Activated CD4-positive, alpha-beta T cell treated with anti-CD3 and anti-CD28 coated beads, Interleukin-2, amount 50 U/mL, for 24 hours (primary cell): ENCODE results near the gene SLC38A6.

ENCODE experiments used
- DNase-seq, 2 donors: peaks; one replicate each; pipeline ENCODE4 v3.0.0-alpha.2; 2020; ENCODE audit warnings: low read depth in 1 of 2, low spot score in 1 of 2

The SLC38A6 gene

DNA sequence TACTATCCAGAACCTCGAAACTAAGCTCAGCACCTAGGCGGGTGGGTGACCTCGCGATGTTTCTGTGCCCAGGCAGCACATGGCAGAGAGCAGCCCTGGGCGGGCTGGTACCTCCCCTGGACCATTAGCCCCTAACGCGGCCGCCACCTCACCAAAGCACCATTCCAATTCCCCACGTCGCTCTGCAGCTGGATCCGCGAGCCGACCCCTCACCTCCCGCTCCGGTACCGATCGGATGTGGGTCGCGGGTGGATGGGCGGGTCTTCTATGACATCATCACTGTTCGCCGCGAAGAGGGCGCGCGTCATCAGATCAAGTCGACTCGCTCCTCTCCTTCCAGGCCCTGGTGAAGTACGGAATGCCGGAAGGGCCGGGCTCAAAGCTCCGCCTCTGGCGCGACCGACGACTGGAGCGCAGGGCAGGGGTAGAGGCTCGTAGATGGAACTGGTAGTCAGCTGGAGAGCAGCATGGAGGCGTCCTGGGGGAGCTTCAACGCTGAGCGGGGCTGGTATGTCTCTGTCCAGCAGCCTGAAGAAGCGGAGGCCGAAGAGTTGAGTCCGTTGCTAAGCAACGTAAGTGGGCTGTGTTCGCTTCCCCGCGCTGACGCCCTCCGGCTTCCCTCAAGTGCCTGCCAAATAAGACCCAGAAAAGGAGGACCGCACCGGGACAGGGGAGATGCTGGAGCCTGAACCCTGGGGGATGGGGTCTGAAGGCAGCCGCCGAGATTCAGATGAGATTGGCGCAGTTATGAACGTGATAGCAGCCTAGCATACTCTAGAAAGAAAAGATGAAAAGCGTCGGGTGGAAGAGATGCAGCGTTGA lies at the start of gene SLC38A6, which contains the start of gene TRMT5:
SLC38A6 (plus strand) TSS at position 435 of the 822 bp plus-strand sequence; CDS start at position 468, 33 bp downstream.
TRMT5 (minus strand) TSS at position 269 of the 822 bp plus-strand sequence; CDS start at position 163, 106 bp downstream.
- peak; percentile 90 to 93 for DNase-seq

DNA sequence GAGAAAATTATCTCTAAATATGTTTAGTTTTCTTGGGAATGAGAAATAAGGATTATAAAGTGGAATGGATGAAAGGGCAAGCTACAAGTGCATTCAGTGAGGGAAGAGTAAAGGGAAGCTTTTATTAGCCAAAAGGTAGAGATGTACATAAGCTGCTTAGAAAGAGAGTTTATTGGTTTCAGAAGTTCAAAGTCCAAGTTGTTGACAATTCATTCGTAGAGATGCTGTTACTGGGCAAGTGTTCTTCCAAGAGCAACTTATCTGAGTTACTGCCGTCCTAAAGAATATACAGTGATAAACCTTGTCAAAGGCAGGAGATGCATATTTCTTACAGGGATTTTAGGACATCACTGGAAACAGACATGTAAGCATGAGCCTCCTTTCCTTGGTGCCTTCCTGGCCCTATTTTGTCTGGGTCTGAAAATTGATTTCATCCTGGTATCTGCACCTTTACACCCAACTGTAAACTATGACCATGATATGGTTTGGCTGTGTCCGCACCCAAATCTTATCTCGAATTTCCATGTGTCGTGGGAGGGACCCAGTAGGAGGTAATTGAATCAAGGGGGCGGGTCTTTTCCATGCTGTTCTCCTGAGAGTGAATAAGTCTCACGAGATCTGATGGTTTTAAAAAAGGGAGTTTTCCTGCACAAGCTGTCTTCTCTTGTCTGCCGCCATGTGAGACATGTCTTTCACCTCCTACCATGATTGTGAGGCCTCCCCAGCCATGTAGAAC lies 47.0 kb upstream of the SLC38A6 start:
- DNase-seq, result no peak

DNA sequence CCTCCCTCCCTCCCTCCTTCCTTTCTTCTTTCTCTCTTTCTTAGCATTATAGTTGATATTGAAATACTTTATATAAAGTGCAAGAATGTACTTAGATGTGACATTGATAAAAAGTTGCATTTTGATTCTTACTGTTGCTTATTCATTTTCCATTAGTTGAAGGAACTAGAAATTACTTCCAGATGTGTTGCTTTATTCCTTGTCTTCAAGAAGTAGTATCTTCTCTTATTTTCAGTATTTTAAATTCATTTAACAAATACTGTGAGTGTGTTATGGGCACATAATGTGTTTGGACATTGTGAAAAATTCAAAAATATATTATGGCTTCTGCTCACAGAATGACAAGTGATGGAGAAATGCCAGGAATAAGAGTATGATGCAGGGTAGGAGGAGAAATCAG lies 45.7 kb upstream of the SLC38A6 start:
- no peak for DNase-seq

DNA sequence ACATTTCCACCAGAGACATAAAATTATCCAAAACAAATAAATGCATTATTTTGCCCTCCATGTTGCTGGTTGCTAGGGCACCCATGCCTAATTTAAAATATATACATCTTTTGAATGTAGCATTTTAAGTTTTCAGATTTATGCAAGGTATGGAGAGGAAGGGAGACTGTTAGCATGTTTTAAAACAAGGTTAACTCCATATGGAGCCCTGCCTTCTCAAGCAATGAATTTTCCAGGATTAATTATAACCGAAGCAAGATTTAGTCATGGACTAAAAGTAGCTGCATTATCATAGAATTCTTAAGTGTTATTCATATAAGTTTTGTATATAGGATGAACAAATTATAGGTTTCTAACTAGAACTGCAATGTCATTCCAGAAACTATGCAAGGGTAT lies 37.4 kb upstream of the SLC38A6 start:
- DNase-seq, result no peak

DNA sequence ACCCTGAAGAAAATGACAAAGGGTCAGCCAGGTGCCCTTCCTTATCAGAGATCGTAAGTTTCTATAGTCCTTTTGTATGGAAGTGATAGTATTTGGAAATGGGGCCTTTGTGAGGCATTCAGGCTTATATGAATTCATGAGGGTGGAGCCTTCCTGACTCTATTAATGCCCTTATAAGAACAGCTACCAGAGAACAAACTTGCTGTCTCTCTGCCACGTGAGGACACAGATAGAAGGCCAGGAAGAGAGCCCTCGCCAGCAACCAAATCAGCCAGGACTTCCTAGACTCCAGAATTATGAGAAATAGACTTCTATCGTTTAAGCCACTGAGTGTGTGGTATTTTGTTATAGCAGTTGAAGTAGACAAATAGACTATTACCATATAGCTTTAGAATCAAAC lies 36.8 kb upstream of the SLC38A6 start:
- no peak for DNase-seq

DNA sequence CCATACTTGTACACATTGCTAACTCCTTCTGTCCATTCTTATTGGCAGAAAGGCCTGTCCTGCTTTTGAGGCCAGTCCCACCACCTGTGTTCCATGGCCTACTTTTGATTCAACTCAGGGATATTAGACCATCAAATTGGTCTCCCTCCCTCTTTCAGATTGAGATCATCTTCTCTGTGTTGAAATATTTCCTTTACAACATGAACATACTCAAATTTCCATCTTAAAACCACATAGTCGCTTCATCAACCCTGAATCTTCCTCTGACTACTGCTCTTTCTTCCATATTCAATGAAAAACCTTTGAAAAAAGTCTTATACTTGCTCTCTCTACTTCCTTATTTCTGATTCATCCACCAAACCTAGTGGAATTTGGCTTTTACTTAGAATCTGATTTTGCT lies 35.1 kb upstream of the SLC38A6 start:
- DNase-seq, result no peak

DNA sequence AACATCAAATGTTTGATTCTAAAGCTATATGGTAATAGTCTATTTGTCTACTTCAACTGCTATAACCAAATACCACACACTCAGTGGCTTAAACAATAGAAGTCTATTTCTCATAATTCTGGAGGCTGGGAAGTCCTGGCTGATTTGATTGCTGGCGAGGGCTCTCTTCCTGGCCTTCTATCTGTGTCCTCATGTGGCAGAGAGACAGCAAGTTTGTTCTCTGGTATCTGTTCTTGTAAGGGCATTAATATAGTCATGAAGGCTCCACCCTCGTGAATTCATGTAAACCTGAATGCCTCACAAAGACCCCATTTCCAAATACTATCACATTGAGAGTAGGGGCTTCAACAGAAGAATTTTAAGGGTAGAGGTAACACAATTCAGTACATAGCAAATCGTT lies 34.3 kb upstream of the SLC38A6 start:
- no peak for DNase-seq

DNA sequence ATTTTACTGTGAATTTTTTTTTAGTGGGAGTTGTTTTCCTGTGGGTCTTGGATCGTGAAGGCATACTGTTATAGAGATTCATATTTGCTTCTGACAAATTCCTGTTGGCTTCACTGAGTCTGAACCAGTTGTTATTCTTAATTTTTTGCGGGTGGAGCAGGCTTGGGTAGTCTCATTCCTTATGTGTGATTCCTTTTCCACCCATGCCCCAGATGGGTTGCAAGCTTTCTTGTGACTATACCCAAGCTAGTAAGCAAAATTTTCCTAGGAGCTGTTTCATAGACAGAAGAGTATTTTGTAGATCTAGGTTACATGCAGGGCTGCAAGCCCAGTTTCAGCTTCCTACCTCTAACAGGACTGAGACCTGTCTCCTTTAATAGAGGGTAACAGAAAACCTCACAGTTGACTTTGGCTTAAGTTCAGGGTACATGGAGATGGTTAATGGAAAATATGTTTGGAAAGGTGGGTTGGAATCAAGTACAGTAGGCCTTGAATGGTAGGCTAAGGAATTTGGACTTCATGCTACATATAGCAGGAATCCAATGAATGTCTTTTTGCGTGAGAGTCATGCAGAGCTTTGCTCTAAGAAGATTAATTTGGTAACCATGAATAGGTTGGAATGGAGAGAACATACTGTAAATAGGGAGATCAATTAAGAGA lies 29.1 kb upstream of the SLC38A6 start:
- DNase-seq, result no peak

DNA sequence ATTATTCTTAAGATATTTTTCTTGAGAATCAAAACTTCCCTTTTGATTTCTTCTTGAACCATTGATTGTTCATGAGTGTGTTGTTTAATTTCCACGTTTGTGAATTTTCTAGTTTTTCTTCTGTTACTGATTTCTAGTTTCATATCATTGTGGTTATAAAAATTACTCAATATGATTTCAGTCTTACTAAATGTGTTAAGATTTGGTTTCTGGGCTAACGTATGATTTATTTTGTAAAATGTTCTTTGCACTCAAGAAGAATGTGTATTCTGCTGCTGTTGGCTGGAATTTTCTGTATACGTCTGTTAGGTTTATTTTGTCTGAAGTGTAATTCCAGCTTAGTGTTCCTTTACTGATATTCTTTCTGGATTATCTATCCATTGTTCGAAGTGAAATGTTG lies 24.8 kb upstream of the SLC38A6 start:
- no peak for DNase-seq

DNA sequence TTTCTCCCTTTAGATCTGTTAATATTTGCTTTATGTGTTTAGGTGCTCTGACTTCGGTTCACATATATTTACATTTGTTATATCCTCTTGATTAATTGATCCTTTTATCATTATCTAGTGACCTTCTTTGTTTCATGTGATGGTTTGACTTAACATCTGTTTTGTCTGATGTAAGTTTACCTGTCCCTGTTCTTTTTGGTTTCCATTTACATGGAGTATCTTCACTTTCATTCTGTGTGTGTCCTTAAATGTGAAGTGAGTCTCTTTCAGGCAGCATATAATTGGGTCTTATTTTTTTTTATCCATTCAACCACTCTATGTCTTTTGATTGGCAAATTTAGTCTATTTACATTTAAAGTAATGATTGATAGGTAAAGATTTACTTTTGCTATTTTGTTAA lies 24.4 kb upstream of the SLC38A6 start:
- no peak for DNase-seq

DNA sequence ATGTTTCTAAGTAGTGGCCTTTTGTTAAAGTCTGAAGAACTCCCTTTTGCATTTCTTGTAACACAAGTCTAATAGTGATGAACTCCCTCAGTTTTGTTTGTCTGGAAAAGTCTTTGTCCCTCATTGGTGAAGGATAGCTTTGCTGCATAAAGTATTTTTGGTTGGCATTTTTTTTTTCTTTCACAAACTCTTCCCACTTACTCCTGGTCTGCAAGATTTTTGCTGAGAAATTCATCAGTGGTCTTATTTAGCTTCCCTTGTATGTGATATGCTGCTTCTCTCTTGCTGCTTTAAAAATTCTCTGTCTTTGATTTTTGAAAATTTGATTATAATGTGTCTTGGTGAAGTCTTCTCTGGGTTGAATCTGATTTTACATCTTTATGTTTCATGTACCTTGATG lies 22.9 kb upstream of the SLC38A6 start:
- no peak for DNase-seq

DNA sequence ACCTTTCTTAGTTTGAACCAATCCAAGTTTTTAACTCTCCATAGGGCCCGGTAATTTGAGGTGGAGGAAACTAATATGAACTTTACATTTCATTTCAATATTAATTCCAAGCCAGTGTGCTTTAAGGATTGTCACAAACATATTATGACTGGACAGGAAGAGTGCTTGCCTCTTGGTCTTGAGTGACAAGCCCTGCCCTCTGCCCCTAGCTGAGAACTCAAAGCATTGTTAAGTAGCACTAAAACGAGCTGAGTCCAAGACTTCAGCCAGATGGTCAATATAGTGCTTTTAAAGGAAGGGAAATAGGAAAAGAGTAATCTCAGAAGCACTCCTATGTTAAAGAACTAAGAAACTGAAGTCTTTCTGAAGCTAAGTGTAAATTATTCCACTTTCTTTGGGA lies 17.3 kb upstream of the SLC38A6 start:
- DNase-seq, result no peak

DNA sequence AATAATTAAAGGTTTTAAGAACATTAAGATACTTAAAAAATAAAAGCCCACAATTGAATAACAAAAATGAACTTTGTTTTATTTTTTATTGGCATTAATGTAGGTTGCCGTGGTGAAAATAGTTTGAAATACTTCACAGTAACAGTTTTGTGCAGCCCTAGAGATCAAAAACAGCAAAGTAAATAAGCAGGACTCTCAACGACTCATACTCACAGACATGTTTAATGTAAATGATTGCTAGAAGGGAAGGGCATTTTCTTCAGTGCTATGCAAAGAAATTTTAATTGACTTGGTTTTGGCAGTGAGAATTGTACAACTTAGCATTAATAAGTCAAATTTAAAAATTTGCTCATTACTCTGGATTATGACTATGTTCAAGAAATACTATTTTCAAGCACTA lies 16.1 kb upstream of the SLC38A6 start:
- DNase-seq, result no peak

DNA sequence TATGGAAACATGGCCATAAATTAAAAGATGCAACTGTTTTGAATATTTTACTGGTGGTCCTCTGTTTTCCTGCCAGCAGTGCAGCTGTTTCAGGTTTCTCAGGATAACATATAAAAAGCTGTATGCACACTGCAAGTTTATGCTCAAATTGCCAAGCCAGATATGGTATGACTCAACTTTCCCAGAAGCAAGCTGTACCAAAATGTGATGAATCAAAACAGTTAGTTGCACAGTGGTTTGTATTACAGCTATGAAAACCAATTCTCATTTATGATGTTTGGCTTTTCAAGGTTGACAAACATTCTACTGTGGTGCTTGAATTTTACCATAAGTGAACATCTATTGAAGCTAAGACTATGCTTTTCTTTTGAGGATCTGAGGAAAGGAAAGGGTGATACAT lies 15.6 kb upstream of the SLC38A6 start:
- no peak for DNase-seq

DNA sequence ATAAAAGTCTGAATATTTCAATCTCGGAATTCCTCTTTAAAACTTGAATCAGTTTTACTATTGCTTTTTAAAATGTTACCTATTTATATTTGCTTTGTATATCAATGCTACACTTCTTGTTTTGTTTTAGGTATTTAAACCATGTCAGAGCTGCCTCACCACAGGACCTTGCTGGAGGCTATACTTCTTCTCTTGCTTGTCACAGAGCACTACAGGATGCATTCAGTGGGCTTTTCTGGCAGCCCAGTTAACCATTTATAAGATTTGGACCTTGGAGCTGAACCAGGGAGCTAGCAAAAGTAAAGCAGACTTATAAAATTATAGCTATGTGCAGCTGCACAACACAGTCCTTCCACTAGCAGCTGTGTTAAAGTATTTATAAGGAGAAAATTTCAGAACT lies 12.9 kb upstream of the SLC38A6 start:
- no peak for DNase-seq

DNA sequence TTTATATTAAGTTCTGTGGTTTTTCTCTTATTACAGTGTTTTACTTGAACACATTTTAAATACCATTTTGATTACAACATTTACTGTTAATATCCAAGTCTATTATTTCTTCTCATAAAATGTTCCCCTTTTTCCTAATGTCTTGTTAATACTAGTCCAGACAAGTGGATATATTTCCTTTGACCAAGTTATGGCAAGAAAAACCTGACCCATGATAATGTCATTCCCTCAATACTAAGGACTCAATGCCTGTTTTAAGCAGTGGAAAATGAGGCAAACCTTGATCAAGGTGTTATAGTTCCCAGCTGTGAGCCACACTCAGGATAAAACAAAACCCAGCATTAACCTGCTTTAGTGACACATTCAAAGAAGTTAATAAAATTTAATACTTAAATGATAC lies 12.4 kb upstream of the SLC38A6 start:
- DNase-seq, result no peak

DNA sequence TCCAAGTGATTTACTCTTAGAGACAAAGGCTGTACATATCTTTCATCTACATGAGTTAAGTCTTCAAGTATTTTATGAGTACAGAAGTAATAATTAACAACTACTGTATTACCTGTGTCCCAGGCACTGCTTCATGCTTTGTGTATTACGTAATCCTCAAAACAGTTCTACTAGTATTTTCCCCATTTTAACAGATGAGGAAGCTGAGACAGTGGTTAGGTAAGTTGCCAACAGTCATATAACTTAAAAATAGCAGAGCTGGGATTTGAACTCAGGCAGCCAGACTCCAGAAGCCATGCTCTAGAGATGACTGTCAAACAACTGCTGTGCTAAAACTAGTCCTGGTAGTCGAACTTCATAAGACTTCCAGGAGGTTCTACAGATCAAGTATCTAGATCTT lies 10.9 kb upstream of the SLC38A6 start:
- no peak for DNase-seq

DNA sequence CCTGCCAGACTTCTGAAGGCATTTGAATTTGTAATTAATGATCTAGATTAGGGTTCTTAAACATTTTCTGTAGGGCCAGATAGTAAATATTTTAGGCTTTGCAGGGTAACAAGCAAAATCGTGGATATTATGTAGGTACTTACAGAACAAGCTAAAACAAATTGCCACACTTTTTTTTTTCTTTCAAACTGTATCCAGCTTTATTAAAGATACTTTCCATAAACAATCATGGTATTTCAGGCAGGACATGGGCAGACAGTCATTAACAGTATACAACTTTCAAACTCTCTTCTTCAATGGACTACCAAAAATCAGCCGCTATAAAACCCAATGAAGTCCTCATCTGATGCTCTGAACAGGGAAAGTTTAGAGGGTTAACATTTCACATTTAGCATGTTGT lies 9.8 kb upstream of the SLC38A6 start:
- no peak for DNase-seq

DNA sequence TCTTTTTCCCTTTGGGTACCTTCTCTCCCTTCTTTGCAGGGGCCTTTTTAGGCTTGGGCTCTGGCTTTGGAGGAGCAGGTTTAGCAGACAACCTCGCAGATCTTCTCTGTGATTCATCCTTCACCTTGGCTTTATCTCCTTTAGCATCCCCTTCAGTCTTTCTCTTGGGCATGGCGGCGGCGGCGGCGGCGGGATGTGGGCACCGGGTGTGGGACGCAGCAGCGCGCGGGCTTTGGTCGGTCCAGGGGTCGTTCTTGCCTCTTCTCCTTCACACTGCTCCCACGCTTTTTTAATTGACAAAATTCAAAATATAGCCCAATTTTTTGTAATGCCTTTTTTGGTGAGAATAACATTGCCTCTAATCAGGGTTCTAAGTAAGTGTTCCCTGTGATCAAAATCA lies 8.8 kb upstream of the SLC38A6 start:
- no peak for DNase-seq

DNA sequence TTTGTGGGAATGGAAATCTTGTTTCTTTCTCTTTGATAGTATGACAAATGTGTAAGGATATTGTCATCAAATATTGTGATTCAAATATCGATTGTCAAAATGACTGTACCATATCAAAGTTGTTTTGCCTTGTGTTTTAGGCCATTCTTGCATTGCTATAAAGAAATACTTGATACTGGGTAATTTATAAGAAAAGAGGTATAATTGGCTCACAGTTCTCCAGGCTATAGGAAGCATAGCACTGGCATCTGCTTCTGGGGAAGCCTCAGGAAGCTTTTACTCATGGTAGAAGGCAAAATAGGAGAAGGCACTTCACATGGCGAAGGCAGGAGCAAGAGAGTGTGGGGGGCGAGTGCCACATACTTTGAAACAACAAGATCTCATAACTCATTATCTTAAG lies 8.0 kb upstream of the SLC38A6 start:
- no peak for DNase-seq

DNA sequence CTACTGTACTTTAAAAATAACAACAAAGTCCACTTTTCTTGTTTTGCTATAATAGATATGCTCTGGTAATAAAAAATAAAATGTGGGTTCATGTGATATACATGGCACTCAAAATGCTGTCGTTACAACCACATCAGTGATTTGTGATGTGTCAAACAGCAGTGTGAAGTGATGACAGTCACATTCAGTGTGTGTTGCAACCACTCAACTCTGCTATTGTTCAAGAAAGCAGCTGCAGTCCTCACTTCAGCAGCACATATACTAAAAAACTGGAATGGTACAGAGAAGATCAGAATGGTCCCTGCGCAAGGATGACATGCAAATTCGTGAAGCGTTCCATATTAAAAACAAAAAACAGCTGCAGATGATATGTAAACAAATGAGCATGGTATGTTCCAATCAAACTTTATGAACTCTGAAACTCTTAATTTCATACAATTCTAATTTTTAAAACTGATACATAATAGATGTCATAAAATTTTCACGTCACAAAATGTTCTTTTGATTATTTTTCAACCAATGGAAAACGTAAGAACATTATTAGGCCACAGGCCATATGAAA lies 6.9 kb upstream of the SLC38A6 start:
- no peak for DNase-seq

DNA sequence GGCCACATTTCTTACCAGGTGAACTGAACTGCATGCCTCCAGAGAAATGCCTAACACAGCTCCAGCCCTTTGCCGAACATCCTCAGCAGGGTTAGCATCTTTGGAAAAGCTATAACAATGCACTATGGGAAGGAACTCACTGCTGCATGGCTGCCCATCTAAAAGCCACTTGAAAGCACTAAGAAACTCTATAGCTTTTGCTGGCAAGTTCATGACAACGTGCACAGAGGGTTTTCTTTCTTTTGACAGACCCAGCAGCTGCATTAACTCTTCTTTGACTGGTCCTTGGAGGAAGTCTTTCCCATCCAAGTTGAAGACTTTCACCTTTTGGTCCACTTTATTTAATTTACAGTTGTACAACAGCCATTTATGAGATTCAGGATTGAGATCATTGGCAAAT lies 5.5 kb upstream of the SLC38A6 start:
- no peak for DNase-seq
